ENCODE measurements around the gene STARD3. TPM values are rescaled to one million over a fixed set of nuclear protein-coding genes. Genes with fewer than 3 reads are reported as not detected.

Gene STARD3
- total RNA-seq, 1 experiment from 2014 or later, result 30.1 TPM

DNA sequence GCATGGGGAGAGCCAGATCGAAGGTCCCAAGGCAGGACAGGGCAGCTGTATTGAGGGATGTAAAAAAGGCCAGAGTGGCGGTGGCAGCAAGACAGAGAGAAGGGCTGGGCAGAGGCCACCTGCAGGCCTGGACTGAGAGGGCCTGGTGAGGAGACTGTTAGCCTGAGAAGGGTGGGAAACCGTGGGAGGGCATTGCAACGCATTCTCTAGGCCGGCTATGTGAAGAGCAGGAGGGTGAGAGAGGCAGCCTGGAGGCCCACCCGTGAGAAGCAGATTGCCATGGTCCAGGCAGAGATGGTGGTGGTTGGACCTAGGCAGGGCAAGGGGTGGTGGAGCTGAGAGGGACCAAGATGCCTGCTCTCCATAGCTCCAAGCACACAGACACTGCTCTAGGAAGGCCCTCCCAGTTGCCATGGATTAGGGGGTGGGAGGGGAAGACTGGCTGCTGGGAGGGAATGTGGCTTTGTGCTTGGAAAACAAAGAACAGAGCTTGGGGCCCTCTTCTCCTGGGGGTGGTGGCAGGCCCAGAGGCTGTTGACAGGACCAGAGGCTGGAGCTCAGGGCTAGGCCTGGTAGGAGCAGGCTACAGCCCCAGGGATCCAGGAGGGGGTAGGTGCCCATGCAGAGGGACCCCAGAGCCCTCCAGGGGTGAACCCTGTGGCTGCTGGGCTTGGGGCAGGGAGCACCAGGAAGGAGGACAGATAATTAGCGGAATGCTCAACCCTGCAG lies 15.8 kb downstream of the STARD3 start:
- CTCF ChIA-PET, result interaction anchor here (0.7 to 2.2 kb wide), 8 partner anchors 11 to 47 kb away, joined by 3 to 7 read pairs (median 5); partner anchors contain the start of gene ERBB2
- intact Hi-C loops (cut with micrococcal nuclease), result no loop called here
- H3K36me3 Mint-ChIP-seq (ENCODE audit: insufficient read depth, unreplicated experiment), result peaks cover 19% of the 10 kb centered on the region

DNA sequence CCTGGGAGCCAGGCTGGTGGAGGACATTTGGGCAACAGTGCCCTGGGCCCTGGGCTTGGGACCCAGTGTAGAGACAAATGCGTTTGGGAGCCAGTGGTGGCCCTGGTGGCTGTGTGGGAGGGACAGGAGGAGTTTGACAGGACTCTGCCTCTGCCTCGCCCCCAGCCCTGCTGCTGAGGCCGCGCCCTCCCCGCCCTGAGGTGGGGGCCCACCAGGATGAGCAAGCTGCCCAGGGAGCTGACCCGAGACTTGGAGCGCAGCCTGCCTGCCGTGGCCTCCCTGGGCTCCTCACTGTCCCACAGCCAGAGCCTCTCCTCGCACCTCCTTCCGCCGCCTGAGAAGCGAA lies 16.3 kb downstream of the STARD3 start:
- no TSS peak for BruUV-seq (replicated peaks)
- H3K4me3 Mint-ChIP-seq (ENCODE audit: unreplicated experiment), result no peak overlapping the region
- ChIA-PET CTCF (interaction anchor here (0.7 to 2.2 kb wide), 14 partner anchors 8 to 83 kb away, joined by 3 to 6 read pairs (median 4); partner anchors contain the start of gene ERBB2), POLR2A (interaction anchor here (1.0 kb wide), 1 partner anchor 86 kb away, joined by 3 read pairs; no protein-coding TSS in a partner anchor)
- H3K4me1 Mint-ChIP-seq (ENCODE audit: insufficient read depth, unreplicated experiment), result no peaks in the 10 kb centered on the region
- peaks cover 19% of the 10 kb centered on the region for H3K36me3 Mint-ChIP-seq (ENCODE audit: insufficient read depth, unreplicated experiment)
- no peaks in the 10 kb centered on the region for H3K9me3 Mint-ChIP-seq (ENCODE audit: unreplicated experiment)
- DNase-seq (ENCODE audit: unreplicated experiment), result no peak
- TF ChIP-seq, protein P1, sequence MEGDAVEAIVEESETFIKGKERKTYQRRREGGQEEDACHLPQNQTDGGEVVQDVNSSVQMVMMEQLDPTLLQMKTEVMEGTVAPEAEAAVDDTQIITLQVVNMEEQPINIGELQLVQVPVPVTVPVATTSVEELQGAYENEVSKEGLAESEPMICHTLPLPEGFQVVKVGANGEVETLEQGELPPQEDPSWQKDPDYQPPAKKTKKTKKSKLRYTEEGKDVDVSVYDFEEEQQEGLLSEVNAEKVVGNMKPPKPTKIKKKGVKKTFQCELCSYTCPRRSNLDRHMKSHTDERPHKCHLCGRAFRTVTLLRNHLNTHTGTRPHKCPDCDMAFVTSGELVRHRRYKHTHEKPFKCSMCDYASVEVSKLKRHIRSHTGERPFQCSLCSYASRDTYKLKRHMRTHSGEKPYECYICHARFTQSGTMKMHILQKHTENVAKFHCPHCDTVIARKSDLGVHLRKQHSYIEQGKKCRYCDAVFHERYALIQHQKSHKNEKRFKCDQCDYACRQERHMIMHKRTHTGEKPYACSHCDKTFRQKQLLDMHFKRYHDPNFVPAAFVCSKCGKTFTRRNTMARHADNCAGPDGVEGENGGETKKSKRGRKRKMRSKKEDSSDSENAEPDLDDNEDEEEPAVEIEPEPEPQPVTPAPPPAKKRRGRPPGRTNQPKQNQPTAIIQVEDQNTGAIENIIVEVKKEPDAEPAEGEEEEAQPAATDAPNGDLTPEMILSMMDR (IDR thresholded peaks at IDR 0.05; ENCODE audit: unreplicated experiment), result no peak
- no peaks in the 10 kb centered on the region for H3K27me3 Mint-ChIP-seq (ENCODE audit: insufficient read depth, unreplicated experiment)
- no peak overlapping the region for H3K27ac Mint-ChIP-seq (ENCODE audit: low read depth, unreplicated experiment)
- intact Hi-C loops (cut with micrococcal nuclease), result no loop called here

More for the DNA sequence above, 15.8 kb downstream of the STARD3 start:
- H3K27ac Mint-ChIP-seq (ENCODE audit: low read depth, unreplicated experiment), result no peak overlapping the region
- no peaks in the 10 kb centered on the region for H3K4me1 Mint-ChIP-seq (ENCODE audit: insufficient read depth, unreplicated experiment)
- TF ChIP-seq, protein P1 (IDR thresholded peaks at IDR 0.05; ENCODE audit: unreplicated experiment), result no peak
- no peaks in the 10 kb centered on the region for H3K9me3 Mint-ChIP-seq (ENCODE audit: unreplicated experiment)
- no peak for DNase-seq (ENCODE audit: unreplicated experiment)
- POLR2A ChIA-PET, result interaction anchor here (0.6 kb wide), 1 partner anchor 47 kb away, joined by 3 read pairs; no protein-coding TSS in a partner anchor
- H3K27me3 Mint-ChIP-seq (ENCODE audit: insufficient read depth, unreplicated experiment), result no peaks in the 10 kb centered on the region
- no TSS peak for BruUV-seq (replicated peaks)
- no peak overlapping the region for H3K4me3 Mint-ChIP-seq (ENCODE audit: unreplicated experiment)

DNA sequence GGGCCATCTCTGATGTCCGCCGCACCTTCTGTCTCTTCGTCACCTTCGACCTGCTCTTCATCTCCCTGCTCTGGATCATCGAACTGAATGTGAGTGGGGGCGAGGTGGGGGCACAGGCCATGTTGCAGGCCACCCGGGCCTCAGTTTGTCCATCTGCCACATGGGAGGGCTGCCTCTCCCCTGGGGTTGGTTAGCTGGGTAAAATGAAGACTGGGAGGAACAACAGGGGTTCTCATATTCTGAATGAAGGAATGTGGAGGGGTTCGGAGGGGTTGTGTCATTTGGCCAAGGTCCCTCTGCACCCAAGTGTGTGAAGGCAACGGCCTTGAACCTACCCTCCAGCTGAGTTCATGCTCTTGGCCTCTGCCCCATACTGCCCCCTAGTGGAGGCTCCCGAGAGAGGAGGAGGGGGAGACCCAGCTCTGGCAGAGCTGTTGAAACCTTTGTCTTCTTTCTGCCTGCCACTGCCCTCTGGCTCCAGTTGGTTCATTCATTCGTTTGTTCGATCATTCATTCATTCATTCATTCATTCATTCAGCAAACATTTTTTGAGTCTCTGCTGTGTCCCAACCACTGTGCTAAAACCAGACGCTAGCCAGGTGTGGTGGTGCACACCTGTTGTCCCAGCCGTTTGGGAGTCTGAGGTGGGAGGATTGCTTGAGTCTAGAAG lies 16.9 kb downstream of the STARD3 start:
- no peak overlapping the region for H3K4me3 Mint-ChIP-seq (ENCODE audit: unreplicated experiment)
- H3K27me3 Mint-ChIP-seq (ENCODE audit: insufficient read depth, unreplicated experiment), result no peaks in the 10 kb centered on the region
- POLR2A ChIA-PET, result interaction anchor here (0.6 to 1.0 kb wide), 3 partner anchors 31 to 324 kb away, joined by 3 read pairs; no protein-coding TSS in a partner anchor
- peaks cover 19% of the 10 kb centered on the region for H3K36me3 Mint-ChIP-seq (ENCODE audit: insufficient read depth, unreplicated experiment)
- peak; percentile 60 for DNase-seq (ENCODE audit: unreplicated experiment)
- H3K9me3 Mint-ChIP-seq (ENCODE audit: unreplicated experiment), result no peaks in the 10 kb centered on the region
- CTCF ChIA-PET, result interaction anchor here (0.6 to 2.2 kb wide), 19 partner anchors 8 to 251 kb away, joined by 3 to 6 read pairs (median 3); partner anchors contain the start of gene ERBB2
- intact Hi-C loops (cut with micrococcal nuclease), result no loop called here
- TF ChIP-seq, protein P1 (IDR thresholded peaks at IDR 0.05; ENCODE audit: unreplicated experiment), result peak; percentile 81
- H3K27ac Mint-ChIP-seq (ENCODE audit: low read depth, unreplicated experiment), result no peak overlapping the region
- no peaks in the 10 kb centered on the region for H3K4me1 Mint-ChIP-seq (ENCODE audit: insufficient read depth, unreplicated experiment)
- no TSS peak for BruUV-seq (replicated peaks)

DNA sequence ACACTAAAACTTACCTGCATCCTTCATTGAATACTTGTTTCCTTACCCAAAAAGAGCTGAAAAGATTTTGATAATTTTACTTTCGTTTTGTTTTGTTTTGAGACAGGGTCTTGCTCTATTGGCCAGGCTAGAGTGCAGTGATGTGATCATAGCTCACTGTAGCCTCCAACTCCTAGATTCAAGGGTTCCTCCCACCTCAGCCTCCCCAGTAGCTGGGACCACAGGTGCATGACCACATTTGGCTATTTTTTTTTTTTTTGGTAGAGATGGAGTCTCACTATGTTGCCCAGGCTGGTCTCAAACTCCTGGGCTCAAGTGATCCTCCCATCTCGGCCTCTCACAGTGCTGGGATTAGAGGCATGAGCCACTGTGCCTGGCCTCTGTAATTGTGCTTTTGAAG lies 18.2 kb downstream of the STARD3 start:
- Mint-ChIP-seq H3K4me1 (ENCODE audit: insufficient read depth, unreplicated experiment) (no peaks in the 10 kb centered on the region), H3K9me3 (ENCODE audit: unreplicated experiment) (no peaks in the 10 kb centered on the region), H3K36me3 (ENCODE audit: insufficient read depth, unreplicated experiment) (peaks cover 19% of the 10 kb centered on the region), H3K27me3 (ENCODE audit: insufficient read depth, unreplicated experiment) (no peaks in the 10 kb centered on the region), H3K4me3 (ENCODE audit: unreplicated experiment) (no peak overlapping the region), H3K27ac (ENCODE audit: low read depth, unreplicated experiment) (no peak overlapping the region)
- DNase-seq (ENCODE audit: unreplicated experiment), result no peak
- no TSS peak for BruUV-seq (replicated peaks)
- TF ChIP-seq, protein P1 (IDR thresholded peaks at IDR 0.05; ENCODE audit: unreplicated experiment), result no peak
- intact Hi-C loops (cut with micrococcal nuclease), result no loop called here
- ChIA-PET POLR2A (interaction anchor here (1.2 to 1.3 kb wide), 2 partner anchors 10 to 29 kb away, joined by 3 to 4 read pairs; partner anchors contain the start of gene TCAP), CTCF (interaction anchor here (0.6 to 2.2 kb wide), 14 partner anchors 10 to 253 kb away, joined by 3 to 9 read pairs (median 4); partner anchors contain the start of gene PGAP3)
